IMR-90 (cell line): ENCODE results near the gene COMMD1.

Experiments used
- MAZ ChIP-seq: IDR thresholded peaks from 2 replicates; pipeline ENCODE4 v1.6.1; 2012; ENCODE audit warnings: low read depth, mild to moderate bottlenecking, low read length, improper control_type of control experiment, moderate library complexity, borderline replicate concordance
- POLR2A ChIP-seq: IDR thresholded peaks from 2 replicates; pipeline ENCODE4 v1.6.1; 2012; ENCODE audit warnings: mild to moderate bottlenecking, low read depth, low read length
- RAD21 ChIP-seq: IDR thresholded peaks from 2 replicates; pipeline ENCODE4 v1.6.1; 2012; ENCODE audit warnings: low read length, improper control_type of control experiment
- SMC3 ChIP-seq: fragments of 150-350 bp; IDR thresholded peaks from 2 replicates; pipeline ENCODE4 v1.6.1; 2016; ENCODE audit warnings: low read depth, mild to moderate bottlenecking, antibody characterized with exemption, low read length, moderate library complexity
- TF ChIP-seq, protein P1 (sequence below): conservative IDR thresholded peaks from 2 replicates; pipeline ENCODE4 v1.5.1; 2012; ENCODE audit warnings: mild to moderate bottlenecking, low read depth, low read length, improper control_type of control experiment

DNA sequence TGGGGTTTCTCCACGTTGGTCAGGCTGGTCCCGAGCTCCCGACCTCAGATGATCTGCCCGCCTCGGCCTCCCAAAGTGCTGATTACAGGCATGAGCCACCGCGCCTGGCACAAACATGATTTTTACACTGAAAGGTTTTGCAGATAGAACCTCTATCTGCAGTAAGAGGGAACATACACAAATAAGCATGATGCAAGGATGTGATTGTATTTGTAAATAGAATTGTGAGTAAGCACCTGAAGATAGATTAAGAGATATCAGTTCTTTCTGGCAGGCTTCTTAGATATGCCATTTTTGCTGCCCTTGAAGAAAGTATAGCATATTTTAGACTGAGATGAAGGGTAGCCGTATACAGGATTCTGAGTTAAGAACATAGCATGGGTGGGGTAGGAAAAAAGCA lies 3.6 kb downstream of the COMMD1 start:
- TF ChIP-seq, protein P1, sequence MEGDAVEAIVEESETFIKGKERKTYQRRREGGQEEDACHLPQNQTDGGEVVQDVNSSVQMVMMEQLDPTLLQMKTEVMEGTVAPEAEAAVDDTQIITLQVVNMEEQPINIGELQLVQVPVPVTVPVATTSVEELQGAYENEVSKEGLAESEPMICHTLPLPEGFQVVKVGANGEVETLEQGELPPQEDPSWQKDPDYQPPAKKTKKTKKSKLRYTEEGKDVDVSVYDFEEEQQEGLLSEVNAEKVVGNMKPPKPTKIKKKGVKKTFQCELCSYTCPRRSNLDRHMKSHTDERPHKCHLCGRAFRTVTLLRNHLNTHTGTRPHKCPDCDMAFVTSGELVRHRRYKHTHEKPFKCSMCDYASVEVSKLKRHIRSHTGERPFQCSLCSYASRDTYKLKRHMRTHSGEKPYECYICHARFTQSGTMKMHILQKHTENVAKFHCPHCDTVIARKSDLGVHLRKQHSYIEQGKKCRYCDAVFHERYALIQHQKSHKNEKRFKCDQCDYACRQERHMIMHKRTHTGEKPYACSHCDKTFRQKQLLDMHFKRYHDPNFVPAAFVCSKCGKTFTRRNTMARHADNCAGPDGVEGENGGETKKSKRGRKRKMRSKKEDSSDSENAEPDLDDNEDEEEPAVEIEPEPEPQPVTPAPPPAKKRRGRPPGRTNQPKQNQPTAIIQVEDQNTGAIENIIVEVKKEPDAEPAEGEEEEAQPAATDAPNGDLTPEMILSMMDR: no peak
- TF ChIP-seq RAD21 (no peak), POLR2A (no peak), MAZ (no peak), SMC3 (no peak)
